ENCODE measurements around the gene LCE1C.

Gene LCE1C

GRCh38 chr1:152759453-152760173 lies 46.8 kb downstream of the LCE1C start:
- no peak for DNase-seq

GRCh38 chr1:152758636-152759035 lies 47.8 kb downstream of the LCE1C start:
- no peak for DNase-seq

- DNase-seq: no peak
Measured at GRCh38 chr1:152757747-152758146, 48.7 kb downstream of the LCE1C start, which contains the start of gene KPRP. TSS of gene KPRP (plus strand) at chr1:152758025. CDS start at chr1:152759589, 1,564 bp downstream.

DNA sequence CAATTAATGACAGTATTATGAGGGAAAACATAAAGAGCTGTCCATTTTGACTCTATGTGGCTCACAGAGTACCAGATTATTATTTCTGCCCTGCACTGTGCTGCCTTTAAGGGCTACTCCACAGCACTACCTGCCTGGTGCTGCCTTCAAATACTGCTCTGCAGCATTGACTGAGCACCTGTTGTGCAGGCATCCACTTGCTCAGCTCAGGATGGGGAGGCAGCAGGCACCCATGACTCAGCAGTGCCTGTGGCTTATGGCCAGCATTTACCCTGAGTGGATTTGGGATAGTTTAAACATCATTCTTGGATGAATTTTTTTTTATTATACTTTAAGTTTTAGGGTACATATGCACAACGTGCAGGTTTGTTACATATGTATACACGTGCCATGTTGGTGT lies 49.6 kb downstream of the LCE1C start:
- no peak for DNase-seq
